Measurements from ENCODE around the gene FAM162A. TPM values are rescaled to one million over a fixed set of nuclear protein-coding genes. Genes with fewer than 3 reads are reported as not detected.
"Not testable (repeated sequence)": the region's sequence is repeated elsewhere in the genome, so short reads cannot be mapped to it uniquely, and the experiment has no call there.

FAM162A gene
- total RNA-seq, 2 donors from 2014 or later: 7.1 to 8.0 TPM

DNA sequence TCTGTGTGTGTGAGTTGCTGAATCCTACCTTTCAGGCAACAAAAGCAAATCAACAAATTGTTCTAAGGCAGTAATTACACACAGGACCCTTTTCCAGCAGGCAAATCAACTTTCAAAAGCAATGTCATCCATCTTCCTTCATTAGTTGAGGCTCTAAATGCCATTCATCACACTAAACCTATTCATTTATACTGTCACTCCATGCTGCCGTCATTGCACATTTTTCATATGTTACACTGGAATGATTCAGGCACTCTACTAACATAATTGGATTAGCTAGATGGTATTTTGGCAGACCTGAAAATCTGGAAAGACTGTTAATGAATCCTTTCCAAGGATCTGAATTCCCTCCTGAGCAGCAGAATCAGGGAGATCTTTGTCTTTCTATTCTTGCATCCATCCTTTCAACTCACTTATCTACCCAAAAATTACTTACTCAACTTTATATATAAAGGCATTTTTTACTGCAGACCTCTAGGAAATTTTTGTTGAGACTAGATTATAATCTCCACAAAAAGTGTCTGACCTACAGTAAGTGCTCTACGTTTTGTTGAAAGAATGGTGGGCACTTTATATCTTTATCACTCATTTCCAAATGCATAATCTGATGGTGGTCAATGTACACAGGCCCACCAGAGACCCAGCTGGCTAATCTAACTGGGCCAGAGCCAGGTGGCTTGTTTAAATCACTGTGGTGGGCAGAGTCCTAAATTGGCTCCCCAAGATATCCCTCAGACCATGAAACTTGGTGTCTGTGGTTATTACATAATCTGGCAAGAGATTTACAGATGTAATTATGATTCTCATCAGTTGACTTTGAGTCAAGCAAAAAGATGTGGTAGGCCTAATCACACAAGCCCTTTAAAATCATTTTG lies 25.9 kb upstream of the FAM162A start:
- Histone ChIP-seq H3K9me3 (no peaks in the 10 kb centered on the region), H3K4me3 (no peak overlapping the region), H3K4me1 (ENCODE audit: control insufficient read depth in 1 of 2, low read depth in 2 of 2) (no peaks in the 10 kb centered on the region), H3K36me3 (no peaks in the 10 kb centered on the region), H3K27ac (no peak overlapping the region), H3K27me3 (replicated peaks; ENCODE audit: insufficient read depth) (no peaks in the 10 kb centered on the region)
- ATAC-seq (ENCODE audit: insufficient number of reproducible peaks, low FRiP score, low read depth) (no peak), DNase-seq (ENCODE audit: low spot score) (no peak)
- TF ChIP-seq, protein P1, sequence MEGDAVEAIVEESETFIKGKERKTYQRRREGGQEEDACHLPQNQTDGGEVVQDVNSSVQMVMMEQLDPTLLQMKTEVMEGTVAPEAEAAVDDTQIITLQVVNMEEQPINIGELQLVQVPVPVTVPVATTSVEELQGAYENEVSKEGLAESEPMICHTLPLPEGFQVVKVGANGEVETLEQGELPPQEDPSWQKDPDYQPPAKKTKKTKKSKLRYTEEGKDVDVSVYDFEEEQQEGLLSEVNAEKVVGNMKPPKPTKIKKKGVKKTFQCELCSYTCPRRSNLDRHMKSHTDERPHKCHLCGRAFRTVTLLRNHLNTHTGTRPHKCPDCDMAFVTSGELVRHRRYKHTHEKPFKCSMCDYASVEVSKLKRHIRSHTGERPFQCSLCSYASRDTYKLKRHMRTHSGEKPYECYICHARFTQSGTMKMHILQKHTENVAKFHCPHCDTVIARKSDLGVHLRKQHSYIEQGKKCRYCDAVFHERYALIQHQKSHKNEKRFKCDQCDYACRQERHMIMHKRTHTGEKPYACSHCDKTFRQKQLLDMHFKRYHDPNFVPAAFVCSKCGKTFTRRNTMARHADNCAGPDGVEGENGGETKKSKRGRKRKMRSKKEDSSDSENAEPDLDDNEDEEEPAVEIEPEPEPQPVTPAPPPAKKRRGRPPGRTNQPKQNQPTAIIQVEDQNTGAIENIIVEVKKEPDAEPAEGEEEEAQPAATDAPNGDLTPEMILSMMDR (IDR thresholded peaks at IDR 0.05): no peak

DNA sequence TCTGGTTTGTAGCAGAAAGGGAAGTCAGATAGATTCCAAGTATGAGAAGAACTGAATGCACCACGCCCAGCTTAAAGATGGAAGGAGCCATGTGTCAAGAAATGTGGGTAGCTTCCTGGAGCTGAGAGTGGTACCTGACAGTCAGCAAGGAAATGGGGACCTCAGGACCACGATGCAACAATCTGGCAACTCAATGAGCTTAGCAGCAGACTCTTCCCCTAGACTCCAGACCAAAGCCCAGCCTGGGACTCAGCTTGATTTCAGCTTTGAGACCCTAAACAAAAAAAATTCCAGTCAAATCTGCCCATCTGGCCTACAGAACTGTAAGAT lies 25.3 kb upstream of the FAM162A start:
- no peaks in the 10 kb centered on the region for H3K27me3 ChIP-seq (replicated peaks; ENCODE audit: insufficient read depth)
- TF ChIP-seq, protein P1 (IDR thresholded peaks at IDR 0.05): no peak
- no peaks in the 10 kb centered on the region for H3K9me3 ChIP-seq
- H3K27ac ChIP-seq: no peak overlapping the region
- no peak overlapping the region for H3K4me3 ChIP-seq
- no peak for DNase-seq (ENCODE audit: low spot score)
- no peak for ATAC-seq (ENCODE audit: insufficient number of reproducible peaks, low FRiP score, low read depth)
- no peaks in the 10 kb centered on the region for H3K4me1 ChIP-seq (ENCODE audit: control insufficient read depth in 1 of 2, low read depth in 2 of 2)
- H3K36me3 ChIP-seq: no peaks in the 10 kb centered on the region

DNA sequence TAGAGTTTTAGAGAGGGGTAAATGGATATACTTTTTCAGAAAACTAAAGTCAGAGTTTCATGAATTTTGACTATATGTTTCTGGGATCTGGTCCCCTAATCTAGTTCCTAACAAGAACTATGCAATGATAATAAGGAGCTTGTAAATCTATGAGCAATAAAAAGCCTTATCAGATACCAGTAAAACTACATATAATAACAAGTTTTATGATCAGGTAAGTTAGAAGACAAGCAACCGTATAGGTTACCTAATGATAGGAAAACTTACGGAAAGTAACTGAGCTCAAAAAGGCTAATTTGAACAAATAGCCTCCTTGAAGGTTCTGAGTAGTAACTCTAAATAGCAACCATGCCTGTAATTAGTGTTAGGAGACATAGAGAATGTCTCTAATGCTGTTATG lies 22.0 kb upstream of the FAM162A start:
- Histone ChIP-seq H3K27ac (no peak overlapping the region), H3K9me3 (no peaks in the 10 kb centered on the region), H3K27me3 (replicated peaks; ENCODE audit: insufficient read depth) (no peaks in the 10 kb centered on the region), H3K4me1 (ENCODE audit: control insufficient read depth in 1 of 2, low read depth in 2 of 2) (no peaks in the 10 kb centered on the region), H3K36me3 (peaks cover 4% of the 10 kb centered on the region), H3K4me3 (no peak overlapping the region)
- no peak for ATAC-seq (ENCODE audit: insufficient number of reproducible peaks, low FRiP score, low read depth)
- no peak for DNase-seq (ENCODE audit: low spot score)
- TF ChIP-seq, protein P1 (IDR thresholded peaks at IDR 0.05): no peak

DNA sequence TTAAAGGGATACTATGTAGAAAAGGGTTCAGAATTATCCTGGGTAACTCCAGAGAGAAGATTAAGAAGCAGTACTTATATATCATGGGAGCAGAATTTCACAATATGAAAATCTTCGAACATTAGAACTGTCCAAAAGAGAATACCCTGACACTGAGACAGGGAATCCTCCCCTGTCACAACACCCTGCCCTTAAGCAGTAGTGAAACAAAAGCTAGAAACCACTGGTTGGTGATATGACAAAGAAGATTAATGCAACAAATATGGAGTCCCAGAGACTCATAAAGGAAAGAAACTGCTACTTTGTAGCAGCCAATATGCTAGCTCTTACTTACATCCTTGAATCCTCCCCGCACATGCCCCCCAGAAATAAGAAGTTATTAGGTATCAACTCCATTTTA lies 19.5 kb upstream of the FAM162A start:
- H3K27ac ChIP-seq: no peak overlapping the region
- no peaks in the 10 kb centered on the region for H3K27me3 ChIP-seq (replicated peaks; ENCODE audit: insufficient read depth)
- ATAC-seq (ENCODE audit: insufficient number of reproducible peaks, low FRiP score, low read depth) (no peak), DNase-seq (ENCODE audit: low spot score) (no peak)
- H3K4me1 ChIP-seq (ENCODE audit: control insufficient read depth in 1 of 2, low read depth in 2 of 2): no peaks in the 10 kb centered on the region
- TF ChIP-seq, protein P1 (IDR thresholded peaks at IDR 0.05): no peak
- no peaks in the 10 kb centered on the region for H3K9me3 ChIP-seq
- peaks cover 7% of the 10 kb centered on the region for H3K36me3 ChIP-seq
- no peak overlapping the region for H3K4me3 ChIP-seq

DNA sequence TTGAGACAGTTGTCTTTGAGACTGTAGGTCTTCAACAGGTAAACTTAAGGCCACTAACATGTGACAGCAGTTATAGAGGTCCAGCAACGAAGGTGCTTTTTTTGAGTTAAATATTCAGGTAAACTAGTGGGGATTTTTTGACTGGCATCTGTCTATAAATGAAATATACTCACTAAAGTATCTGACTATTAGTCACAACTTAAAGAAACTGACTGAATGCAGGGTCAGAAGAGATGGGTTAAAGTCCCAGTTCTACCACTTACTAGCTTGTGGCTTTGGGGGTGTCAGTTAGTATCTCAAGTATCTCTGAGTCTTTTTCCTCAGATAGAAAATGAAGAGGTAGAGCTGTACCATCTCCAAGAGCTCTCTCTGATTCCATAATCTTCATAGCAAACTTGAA lies 18.9 kb upstream of the FAM162A start:
- Histone ChIP-seq H3K36me3 (peaks cover 10% of the 10 kb centered on the region), H3K9me3 (no peaks in the 10 kb centered on the region), H3K4me1 (ENCODE audit: control insufficient read depth in 1 of 2, low read depth in 2 of 2) (no peaks in the 10 kb centered on the region), H3K4me3 (no peak overlapping the region), H3K27ac (no peak overlapping the region), H3K27me3 (replicated peaks; ENCODE audit: insufficient read depth) (no peaks in the 10 kb centered on the region)
- TF ChIP-seq, protein P1 (IDR thresholded peaks at IDR 0.05): no peak
- ATAC-seq (ENCODE audit: insufficient number of reproducible peaks, low FRiP score, low read depth) (no peak), DNase-seq (ENCODE audit: low spot score) (no peak)

DNA sequence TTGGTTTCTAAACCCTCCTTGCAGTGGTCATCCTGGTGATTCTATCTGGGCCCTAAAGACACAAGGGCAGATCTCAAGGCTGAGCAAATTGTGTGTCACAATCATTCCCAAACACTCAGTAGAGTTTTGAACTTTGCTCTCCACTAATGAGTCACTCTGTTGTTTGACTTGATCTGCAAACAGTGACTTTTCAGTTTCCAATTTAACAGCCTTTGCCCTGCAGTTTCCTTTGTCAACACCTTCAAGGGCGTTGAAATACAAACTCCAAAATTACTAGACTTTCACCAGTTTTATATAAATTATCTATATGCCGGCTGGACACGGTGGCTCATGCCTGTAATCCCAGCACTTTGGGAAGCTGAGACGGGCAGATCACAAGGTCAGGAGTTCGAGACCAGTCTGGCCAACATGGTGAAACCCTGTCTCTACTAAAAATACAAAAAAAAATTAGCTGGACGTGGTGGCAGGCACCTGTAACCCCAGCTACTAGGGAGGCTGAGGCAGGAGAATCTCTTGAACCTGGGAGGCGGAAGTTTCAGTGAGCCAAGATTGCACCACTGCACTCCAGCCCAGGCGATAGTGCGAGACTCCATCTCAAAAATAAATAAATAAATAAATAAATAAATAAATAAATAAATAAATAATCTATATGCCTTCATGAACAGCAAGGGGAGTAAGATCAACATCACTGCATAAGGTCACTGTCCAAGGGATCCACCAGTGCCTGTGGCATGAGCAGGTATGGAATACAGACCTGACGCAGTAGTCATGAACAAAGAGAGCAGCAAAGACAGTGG lies 18.2 kb upstream of the FAM162A start:
- not testable (repeated sequence) for H3K4me3 ChIP-seq; DNase-seq (ENCODE audit: low spot score); H3K27me3 ChIP-seq (replicated peaks; ENCODE audit: insufficient read depth); H3K27ac ChIP-seq; ATAC-seq (ENCODE audit: insufficient number of reproducible peaks, low FRiP score, low read depth); H3K4me1 ChIP-seq (ENCODE audit: control insufficient read depth in 1 of 2, low read depth in 2 of 2); H3K9me3 ChIP-seq
- H3K36me3 ChIP-seq: peaks cover 10% of the 10 kb centered on the region
